Right lung (tissue), 5 donors: Measurements from ENCODE around the gene PDIA4. TPM values are rescaled to one million over a fixed set of nuclear protein-coding genes. Genes with fewer than 3 reads are reported as not detected.
A peak's percentile ranks its signal among the peaks of the same experiment; 100 is the strongest.

ENCODE experiments used
- DNase-seq, 2 donors: peaks; one replicate each; pipeline ENCODE4 v3.0.0-alpha.2; 2013
- polyA plus RNA-seq, 5 donors: library from polyadenylated mRNA; unstranded; fragments of 120-200 nt; gene quantifications; one replicate each; pipeline versions ENCODE4 v1.2.1 to v1.2.3, GENCODE V29; 2013; ENCODE audit warnings: inconsistent platforms in 1 of 5, low replicate concordance in 1 of 5; ENCODE audit not compliant: insufficient read length in 5 of 5, insufficient read depth in 1 of 5

The PDIA4 gene
- polyA plus RNA-seq, 5 donors: 142 to 177 (median 164) TPM

- no peak for DNase-seq
These were observed 55.0 kb downstream of the PDIA4 start for GRCh38 chr7:148973256-148973655.

- DNase-seq: no peak
These were observed 55.9 kb downstream of the PDIA4 start for GRCh38 chr7:148972375-148972774.

- DNase-seq: no peak
These were observed 60.7 kb downstream of the PDIA4 start for GRCh38 chr7:148967602-148968001.

- no peak for DNase-seq
These were observed 61.3 kb downstream of the PDIA4 start for GRCh38 chr7:148967032-148967372.

GRCh38 chr7:148964483-148965267, 63.6 kb downstream of the PDIA4 start:
- no peak for DNase-seq

- no peak for DNase-seq
These were observed 64.5 kb downstream of the PDIA4 start for GRCh38 chr7:148963583-148964482.

- DNase-seq: peak; percentile 81 to 87
These were observed 65.3 kb downstream of the PDIA4 start for GRCh38 chr7:148962823-148963582.

GRCh38 chr7:148962440-148962822, 65.9 kb downstream of the PDIA4 start:
- no peak for DNase-seq

- no peak for DNase-seq
These were observed 68.6 kb downstream of the PDIA4 start for GRCh38 chr7:148959726-148960125.

- DNase-seq: no peak
These were observed 70.2 kb downstream of the PDIA4 start for GRCh38 chr7:148958061-148958460.

- no peak for DNase-seq
These were observed 73.5 kb downstream of the PDIA4 start for GRCh38 chr7:148954766-148955165.

GRCh38 chr7:148953676-148954075, 74.6 kb downstream of the PDIA4 start:
- DNase-seq: no peak

Other genes starting within 250 kb of the PDIA4 start
- 10 to 100 TPM; 35.0 to 61.3 (median 48.7) TPM for gene EZH2, start 144.2 kb downstream of the PDIA4 start, polyA plus RNA-seq
- 1 to 10 TPM; 6.0 to 7.6 (median 6.7) TPM for gene ZNF786, start 62.2 kb upstream of the PDIA4 start, polyA plus RNA-seq
- gene ZNF425, start 97.8 kb upstream of the PDIA4 start, polyA plus RNA-seq: 1 to 10 TPM; 3.7 to 6.0 (median 5.0) TPM
- 10 to 100 TPM; 11.5 to 13.4 (median 12.2) TPM for gene ZNF398, start 118.9 kb upstream of the PDIA4 start, polyA plus RNA-seq
- 10 to 100 TPM; 20.7 to 28.5 (median 25.3) TPM for gene ZNF282, start 167.0 kb upstream of the PDIA4 start, polyA plus RNA-seq
- gene ZNF212, start 211.1 kb upstream of the PDIA4 start, polyA plus RNA-seq: 10 to 100 TPM; 13.6 to 17.6 (median 16.2) TPM
- gene ZNF783, start 233.7 kb upstream of the PDIA4 start, polyA plus RNA-seq: 10 to 100 TPM; 12.2 to 20.4 (median 18.6) TPM